HL-60/S4 (cell line): Measurements from ENCODE around the gene RBPMS2.
"Not testable (repeated sequence)": the region's sequence is repeated elsewhere in the genome, so short reads cannot be mapped to it uniquely, and the experiment has no call there.

Source experiments
- in situ Hi-C: fragments of 300-500 bp; cut with MboI; formaldehyde crosslinking; loops from 2 replicates; pipeline ENCODE4 v1.14.3; 2022; ENCODE audit warnings: low sequenced_read_pairs

Gene RBPMS2

GRCh38 chr15:64754663-64755426, 20.5 kb downstream of the RBPMS2 start:
- in situ Hi-C loops: no loop called here

- in situ Hi-C loops: no loop called here
Measured at GRCh38 chr15:64753480-64754185, 21.8 kb downstream of the RBPMS2 start.

- in situ Hi-C loops: no loop called here
Measured at GRCh38 chr15:64751464-64751863, 23.9 kb downstream of the RBPMS2 start.

DNA sequence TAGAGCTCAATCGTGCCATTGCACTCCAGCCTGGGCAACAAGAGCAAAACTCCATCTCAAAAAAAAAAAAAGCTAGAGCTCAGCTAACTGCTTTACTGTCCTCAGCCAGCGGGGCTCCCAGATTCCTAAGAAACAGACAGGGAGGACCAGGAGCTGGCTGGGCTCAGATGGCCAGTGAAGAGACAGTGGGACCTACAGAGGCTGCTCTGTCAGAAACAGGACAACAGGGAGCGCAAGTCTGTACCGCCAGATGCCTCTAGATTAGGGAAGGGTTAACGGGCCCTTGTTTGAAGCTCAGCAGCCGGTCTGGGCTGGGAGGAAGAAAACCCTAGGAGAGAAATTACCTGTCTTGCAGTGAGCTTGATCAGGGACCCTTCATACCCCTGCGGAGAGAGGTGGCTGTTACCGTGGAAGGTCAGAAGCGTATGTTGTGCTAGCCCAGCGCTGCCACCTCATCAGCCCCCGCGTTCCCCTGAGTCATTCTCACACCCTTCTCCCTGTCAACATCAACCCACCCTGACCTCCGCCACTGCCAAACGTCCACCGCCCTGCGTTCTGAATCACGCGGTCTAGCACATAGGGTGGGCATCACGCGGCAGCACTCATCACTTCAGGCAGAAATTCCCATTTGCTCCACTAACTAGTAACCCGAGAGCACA, 25.3 kb downstream of the RBPMS2 start:
- in situ Hi-C loops: no loop called here

DNA sequence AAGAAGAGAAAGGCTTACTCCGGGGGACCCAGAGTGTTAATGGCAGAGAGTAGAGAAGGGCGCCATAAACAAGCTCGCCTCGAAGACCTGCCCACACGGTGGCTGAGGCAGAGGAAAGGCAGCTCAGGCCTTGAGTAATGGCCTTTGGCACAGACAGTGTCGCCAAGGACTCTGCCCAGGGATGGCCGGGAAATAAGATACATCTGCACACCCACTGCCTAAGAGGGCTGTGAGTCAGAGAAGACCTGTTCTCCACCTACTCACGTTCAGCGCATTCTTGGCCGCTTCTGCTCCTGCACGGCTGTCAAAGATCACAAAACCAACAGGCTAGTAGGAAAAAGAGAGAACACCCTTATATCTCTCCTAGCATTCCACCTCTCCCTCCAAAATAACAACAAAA, 26.2 kb downstream of the RBPMS2 start:
- in situ Hi-C loops: no loop called here

- in situ Hi-C loops: no loop called here
Measured at GRCh38 chr15:64748251-64748650, 27.1 kb downstream of the RBPMS2 start.

GRCh38 chr15:64747578-64747977, 27.8 kb downstream of the RBPMS2 start:
- in situ Hi-C loops: no loop called here

- in situ Hi-C loops: no loop called here
Measured at GRCh38 chr15:64746921-64747320, 28.5 kb downstream of the RBPMS2 start.

GRCh38 chr15:64746356-64746755, 29.0 kb downstream of the RBPMS2 start:
- in situ Hi-C loops: no loop called here

- in situ Hi-C loops: no loop called here
Measured at GRCh38 chr15:64743691-64744090, 31.7 kb downstream of the RBPMS2 start.

- in situ Hi-C loops: no loop called here
Measured at GRCh38 chr15:64742921-64743320, 32.5 kb downstream of the RBPMS2 start.

DNA sequence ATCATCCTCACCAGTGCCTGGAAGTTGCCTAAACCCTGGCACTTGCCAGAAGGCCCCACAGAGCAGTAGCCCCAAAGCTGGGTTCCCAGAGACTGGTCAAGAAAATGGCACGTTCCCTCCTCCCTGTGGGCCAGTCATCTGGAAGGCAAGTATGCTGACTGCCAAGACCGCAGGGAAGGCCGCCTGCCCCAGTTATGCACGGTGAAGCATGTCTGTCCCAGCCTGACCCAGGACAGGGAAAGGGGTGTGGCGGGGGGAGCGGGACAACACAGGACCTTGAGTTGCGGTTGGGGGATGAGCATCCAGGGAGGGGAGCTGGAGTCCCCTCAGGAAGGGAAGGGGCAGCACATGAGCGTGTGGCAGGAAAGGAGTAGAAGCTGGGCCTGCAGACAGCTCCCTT, 33.0 kb downstream of the RBPMS2 start:
- in situ Hi-C loops: no loop called here

DNA sequence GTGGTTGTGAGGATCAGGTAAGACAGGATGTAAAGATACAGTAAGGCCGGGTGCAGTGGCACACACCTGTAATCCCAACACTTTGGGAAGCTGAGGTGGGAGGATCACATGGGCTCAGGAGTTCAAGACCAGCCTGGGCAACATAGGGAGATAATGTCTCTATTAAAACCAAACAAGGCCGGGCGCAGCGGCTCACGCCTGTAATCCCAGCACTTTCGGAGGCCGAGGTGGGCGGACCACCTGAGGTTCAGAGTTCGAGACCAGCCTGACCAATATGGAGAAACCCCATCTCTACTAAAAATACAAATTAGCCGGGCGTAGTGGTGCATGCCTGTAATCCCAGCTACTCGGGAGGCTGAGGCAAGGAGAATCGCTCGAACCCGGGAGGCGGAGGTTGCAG, 33.7 kb downstream of the RBPMS2 start:
- in situ Hi-C loops: not testable (repeated sequence)

DNA sequence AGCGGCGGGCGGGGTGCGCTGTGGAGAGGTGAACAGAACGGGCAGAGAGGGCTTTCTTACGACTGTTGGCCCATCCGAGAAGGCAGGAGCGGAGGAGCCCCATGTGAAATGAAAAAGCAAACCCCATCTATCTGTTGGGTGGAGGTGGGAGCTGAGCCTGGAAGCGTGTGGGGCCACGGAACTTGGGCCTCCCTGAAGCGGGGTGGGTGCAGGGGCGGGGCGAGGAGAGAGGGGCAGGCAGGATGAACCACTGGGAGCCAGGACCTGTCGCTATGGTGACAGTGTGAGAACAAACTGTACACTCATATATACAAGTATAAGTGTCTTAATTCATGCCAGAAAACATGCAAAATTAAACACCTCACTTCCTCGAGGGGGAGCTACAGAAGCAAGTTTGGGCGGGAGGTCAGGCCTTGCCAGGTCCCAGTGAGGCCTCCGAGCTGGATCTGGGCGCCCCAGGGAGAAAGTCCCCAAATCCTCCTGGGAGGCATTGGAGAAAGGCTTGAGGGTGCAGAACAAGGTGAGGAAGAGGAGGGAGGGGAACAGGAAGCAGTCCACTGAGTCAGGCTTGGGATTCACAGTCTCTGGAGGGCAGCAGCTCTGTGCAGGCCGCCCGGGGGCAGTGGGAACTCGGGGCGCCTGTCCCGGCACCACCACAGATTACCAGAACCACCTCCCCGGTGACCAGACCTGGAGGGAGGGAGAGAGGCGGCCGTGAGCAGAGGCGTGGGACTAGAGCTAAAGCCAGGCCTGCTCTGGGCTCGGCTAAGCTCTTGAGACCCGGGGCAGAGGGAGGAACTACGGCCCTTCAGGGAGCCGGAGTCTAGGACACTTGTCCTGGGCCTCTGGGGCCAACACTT, 34.8 kb downstream of the RBPMS2 start:
- in situ Hi-C loops: no loop called here

DNA sequence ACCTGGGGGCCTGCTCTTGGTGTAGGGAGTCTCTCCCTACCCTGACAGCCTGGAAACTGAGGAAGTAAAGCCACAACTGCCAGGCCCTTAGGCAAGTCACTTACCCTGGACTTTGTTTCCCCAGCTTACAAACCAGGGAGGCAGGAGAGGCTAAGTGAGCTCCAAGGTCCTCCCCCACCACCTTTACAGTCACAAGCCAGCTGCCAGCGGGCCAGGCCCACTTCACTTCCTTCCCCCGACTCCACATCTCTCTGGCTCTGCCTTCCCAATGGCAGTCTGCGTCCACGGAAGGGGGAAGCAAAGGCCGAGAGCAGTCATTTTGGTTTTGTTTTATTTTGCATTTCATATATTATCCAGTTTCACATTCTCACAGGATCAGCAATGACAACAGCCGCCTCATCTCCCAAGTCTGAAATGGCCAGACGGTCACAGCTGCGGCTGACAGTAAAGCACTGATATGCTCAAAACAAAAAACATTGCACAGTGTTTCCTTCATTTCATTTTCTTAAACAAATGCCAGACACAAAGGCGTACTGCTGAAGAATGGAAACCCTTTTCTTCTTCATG, 35.7 kb downstream of the RBPMS2 start:
- in situ Hi-C loops: loop anchor here (10.0 kb wide), 2 partner anchors 165 to 365 kb away; no protein-coding TSS in a partner anchor

DNA sequence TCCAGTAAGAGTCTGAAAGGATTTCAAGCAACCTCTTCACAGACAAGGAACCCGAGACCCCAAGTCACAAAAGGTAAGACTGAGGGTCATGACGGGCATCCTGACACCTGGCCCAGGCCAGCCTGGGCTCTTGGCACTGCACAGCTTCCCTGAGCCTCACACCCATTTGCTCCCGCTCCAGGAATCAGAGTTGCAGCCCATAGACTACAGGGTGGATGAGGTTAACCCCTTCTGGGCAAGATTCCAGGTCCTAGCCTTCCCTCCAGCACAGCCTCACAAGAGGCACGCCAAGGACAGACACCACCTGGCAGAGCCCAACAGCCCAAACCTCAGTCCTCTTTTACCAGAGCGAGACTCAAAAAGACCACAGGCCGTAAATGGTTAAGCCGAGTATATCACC, 36.2 kb downstream of the RBPMS2 start:
- in situ Hi-C loops: loop anchor here (10.0 kb wide), 2 partner anchors 166 to 366 kb away; no protein-coding TSS in a partner anchor

- in situ Hi-C loops: loop anchor here (10.0 kb wide), 2 partner anchors 166 to 366 kb away; no protein-coding TSS in a partner anchor
Measured at GRCh38 chr15:64738226-64739095, 36.9 kb downstream of the RBPMS2 start.

GRCh38 chr15:64732156-64732860, 43.1 kb downstream of the RBPMS2 start:
- in situ Hi-C loops: loop anchor here (10.0 kb wide), 2 partner anchors 172 to 372 kb away; no protein-coding TSS in a partner anchor

GRCh38 chr15:64731805-64732151, 43.6 kb downstream of the RBPMS2 start:
- in situ Hi-C loops: loop anchor here (10.0 kb wide), 2 partner anchors 173 to 373 kb away; no protein-coding TSS in a partner anchor
